Ovary (tissue), 9 donors: ENCODE data around the gene MYL2. TPM values are rescaled to one million over a fixed set of nuclear protein-coding genes. Genes with fewer than 3 reads are reported as not detected.

Experiments
- DNase-seq, 5 donors: peaks; one replicate each; pipeline ENCODE4 v3.0.0-alpha.2; 2019 to 2020
- H3K27ac ChIP-seq, 2 donors: fragments of 200-600 bp; one replicate each; pipeline versions ENCODE4 v1.5.1 to v1.8.0; 2019 to 2022
- H3K27me3 ChIP-seq: fragments of 200-600 bp; one replicate; pipeline ENCODE4 v1.8.0; 2022
- H3K36me3 ChIP-seq: fragments of 200-600 bp; sonication (generic); one replicate; pipeline ENCODE4 v1.5.1; 2019
- H3K4me1 ChIP-seq: one replicate; pipeline ENCODE4 v1.8.1; 2013; ENCODE audit warnings: mild to moderate bottlenecking, moderate library complexity; ENCODE audit not compliant: insufficient read depth
- H3K4me3 ChIP-seq: fragments of 200-600 bp; sonication (generic); one replicate; pipeline ENCODE4 v1.5.1; 2017
- H3K9me3 ChIP-seq, 2 donors: fragments of 200-600 bp in 1 of 2; sonication (generic) in 1 of 2; one replicate each; pipeline versions ENCODE4 v1.5.1 to v1.8.1; 2013 to 2019; ENCODE audit warnings: mild to moderate bottlenecking in 1 of 2, moderate library complexity in 1 of 2
- EP300 ChIP-seq: sonication (generic); formaldehyde crosslinking; IDR thresholded peaks from one replicate; pipeline ENCODE4 v1.6.1; 2017; ENCODE audit warnings: antibody characterized with exemption
- POLR2A ChIP-seq: fragments of 450-650 bp; IDR thresholded peaks from one replicate; pipeline ENCODE4 v1.6.1; 2017; ENCODE audit warnings: antibody characterized with exemption, mild to moderate bottlenecking, moderate library complexity
- WGBS, 3 donors: extraction: QIAGEN DNeasy Blood & Tissue Kit in 1 of 3; methylation state at CpG; one replicate each; pipeline versions ENCODE4 v1.1.5 to v1.1.7; 2013 to 2017; 5-methylcytosine and 5-hydroxymethylcytosine counted together
- intact Hi-C, 4 donors: fragments of 100-400 bp; cut with DNase I; formaldehyde crosslinking; loops; one replicate each; pipeline versions ENCODE4 v1.11.0 to v1.15.1; 2022 to 2023
- polyA plus RNA-seq, 2 donors: library from polyadenylated mRNA; stranded (reverse); fragments of 200-250 nt in 1 of 2; fragments of 350-450 nt in 1 of 2; fragmentation: Illumina TruSeq in 1 of 2; extraction: RNeasy Lipid Tissue Mini Kit (QIAGEN cat#74804) in 1 of 2; gene quantifications; one replicate each; pipeline ENCODE4 v1.2.3, GENCODE V29; 2013 to 2014
- total RNA-seq, 7 donors: library from RNA; depleted of rRNA in 2 of 7; stranded (reverse); fragments of >200 nt in 2 of 7; fragmentation: NEBNext Ultra II Directional in 3 of 7; extraction: Animal tissue kit (Norgen Biotek cat#: 25700) in 3 of 7; gene quantifications; one replicate each; pipeline versions ENCODE4 v1.1.0 to v1.2.4, GENCODE V29; 2016 to 2023
- TF ChIP-seq, protein P1 (sequence below), 3 donors: fragments of 450-650 bp in 2 of 3; fragments of 200-600 bp in 1 of 3; IDR thresholded peaks; one replicate each; pipeline versions ENCODE4 v1.5.1 to v1.8.0; 2016 to 2022; ENCODE audit warnings: antibody characterized with exemption in 3 of 3, mild to moderate bottlenecking in 1 of 3
- donor health status: DM: no; HTN: no; CAD: no; lungs with moderate emphysema.
- donor health status: DM: no; HTN: no; CAD: no.
- donor health status: Bipolar disorder and iron deficiency.
- donor health status: DM: yes; HTN: yes; CAD: no.
- donor health status: DM: no; HTN: no; CAD: no.
- donor health status: DM: yes; HTN: yes; CAD: no.

Gene MYL2
- total and polyA plus RNA-seq, 9 donors, result 1.4 to 2.9 (median 1.6) TPM; not detected in 5

DNA sequence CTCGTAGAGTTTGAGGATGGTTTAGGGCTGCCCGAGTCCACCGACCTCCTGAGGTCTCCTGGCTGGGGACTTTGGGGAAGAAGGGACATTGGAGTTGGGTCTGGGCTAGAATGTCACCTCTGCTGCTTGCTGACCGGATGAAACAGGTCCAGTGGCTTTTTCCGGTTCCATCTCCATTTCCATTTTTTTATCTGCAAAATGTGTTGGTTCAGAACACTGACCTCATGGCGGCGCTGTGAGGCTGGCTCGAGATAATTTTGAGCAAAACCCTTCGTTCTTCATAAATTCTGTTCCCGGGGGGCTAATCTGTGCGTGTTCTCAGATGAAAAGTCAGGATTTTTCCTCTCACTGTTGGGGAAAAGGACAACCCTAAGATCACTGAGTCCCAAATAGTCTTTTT, 11.7 kb upstream of the MYL2 start:
- DNase-seq, result no peak
- WGBS, 3 donors, result 31 to 51% (median 33%) methylated on average over 11 of the region's 11 CpGs
- H3K4me3 ChIP-seq, result no peak overlapping the region
- no peaks in the 10 kb centered on the region for H3K27me3 ChIP-seq
- no peaks in the 10 kb centered on the region for H3K9me3 ChIP-seq
- H3K27ac ChIP-seq, result no peak overlapping the region
- no peak for TF ChIP-seq POLR2A
- no peaks in the 10 kb centered on the region for H3K36me3 ChIP-seq
- intact Hi-C loops, result no loop called here
- no peaks in the 10 kb centered on the region for H3K4me1 ChIP-seq

DNA sequence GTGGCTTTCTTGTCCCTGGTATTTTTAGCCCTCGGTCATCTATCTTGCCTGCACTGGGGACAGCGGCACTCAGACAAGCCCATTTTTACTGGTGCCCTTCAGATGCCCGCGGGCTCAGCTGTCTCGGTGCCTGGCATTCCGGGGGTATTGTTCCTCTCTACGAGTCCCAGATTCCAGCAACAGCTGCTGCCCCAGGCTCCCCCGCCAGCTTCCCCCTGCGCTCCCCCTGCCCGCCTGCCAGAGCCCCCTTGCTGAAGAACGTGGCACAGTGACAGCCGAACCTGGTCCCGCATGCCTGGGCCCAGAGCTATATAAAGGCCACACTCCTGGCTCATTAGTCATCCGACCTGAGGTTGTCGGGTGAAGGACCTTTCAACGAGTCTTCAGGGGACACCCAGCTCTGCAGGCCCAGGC, 10.9 kb upstream of the MYL2 start:
- intact Hi-C loops, result no loop called here
- H3K27me3 ChIP-seq, result no peaks in the 10 kb centered on the region
- TF ChIP-seq EP300 (no peak), POLR2A (no peak)
- TF ChIP-seq, protein P1, sequence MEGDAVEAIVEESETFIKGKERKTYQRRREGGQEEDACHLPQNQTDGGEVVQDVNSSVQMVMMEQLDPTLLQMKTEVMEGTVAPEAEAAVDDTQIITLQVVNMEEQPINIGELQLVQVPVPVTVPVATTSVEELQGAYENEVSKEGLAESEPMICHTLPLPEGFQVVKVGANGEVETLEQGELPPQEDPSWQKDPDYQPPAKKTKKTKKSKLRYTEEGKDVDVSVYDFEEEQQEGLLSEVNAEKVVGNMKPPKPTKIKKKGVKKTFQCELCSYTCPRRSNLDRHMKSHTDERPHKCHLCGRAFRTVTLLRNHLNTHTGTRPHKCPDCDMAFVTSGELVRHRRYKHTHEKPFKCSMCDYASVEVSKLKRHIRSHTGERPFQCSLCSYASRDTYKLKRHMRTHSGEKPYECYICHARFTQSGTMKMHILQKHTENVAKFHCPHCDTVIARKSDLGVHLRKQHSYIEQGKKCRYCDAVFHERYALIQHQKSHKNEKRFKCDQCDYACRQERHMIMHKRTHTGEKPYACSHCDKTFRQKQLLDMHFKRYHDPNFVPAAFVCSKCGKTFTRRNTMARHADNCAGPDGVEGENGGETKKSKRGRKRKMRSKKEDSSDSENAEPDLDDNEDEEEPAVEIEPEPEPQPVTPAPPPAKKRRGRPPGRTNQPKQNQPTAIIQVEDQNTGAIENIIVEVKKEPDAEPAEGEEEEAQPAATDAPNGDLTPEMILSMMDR (IDR thresholded peaks at IDR 0.05), result no peak
- no peaks in the 10 kb centered on the region for H3K9me3 ChIP-seq
- H3K4me1 ChIP-seq, result no peaks in the 10 kb centered on the region
- no peak overlapping the region for H3K4me3 ChIP-seq
- WGBS, 3 donors, result 56 to 64% (median 56%) methylated on average over 16 of the region's 16 CpGs
- H3K27ac ChIP-seq, result no peak overlapping the region
- H3K36me3 ChIP-seq, result no peaks in the 10 kb centered on the region
- DNase-seq, result no peak

DNA sequence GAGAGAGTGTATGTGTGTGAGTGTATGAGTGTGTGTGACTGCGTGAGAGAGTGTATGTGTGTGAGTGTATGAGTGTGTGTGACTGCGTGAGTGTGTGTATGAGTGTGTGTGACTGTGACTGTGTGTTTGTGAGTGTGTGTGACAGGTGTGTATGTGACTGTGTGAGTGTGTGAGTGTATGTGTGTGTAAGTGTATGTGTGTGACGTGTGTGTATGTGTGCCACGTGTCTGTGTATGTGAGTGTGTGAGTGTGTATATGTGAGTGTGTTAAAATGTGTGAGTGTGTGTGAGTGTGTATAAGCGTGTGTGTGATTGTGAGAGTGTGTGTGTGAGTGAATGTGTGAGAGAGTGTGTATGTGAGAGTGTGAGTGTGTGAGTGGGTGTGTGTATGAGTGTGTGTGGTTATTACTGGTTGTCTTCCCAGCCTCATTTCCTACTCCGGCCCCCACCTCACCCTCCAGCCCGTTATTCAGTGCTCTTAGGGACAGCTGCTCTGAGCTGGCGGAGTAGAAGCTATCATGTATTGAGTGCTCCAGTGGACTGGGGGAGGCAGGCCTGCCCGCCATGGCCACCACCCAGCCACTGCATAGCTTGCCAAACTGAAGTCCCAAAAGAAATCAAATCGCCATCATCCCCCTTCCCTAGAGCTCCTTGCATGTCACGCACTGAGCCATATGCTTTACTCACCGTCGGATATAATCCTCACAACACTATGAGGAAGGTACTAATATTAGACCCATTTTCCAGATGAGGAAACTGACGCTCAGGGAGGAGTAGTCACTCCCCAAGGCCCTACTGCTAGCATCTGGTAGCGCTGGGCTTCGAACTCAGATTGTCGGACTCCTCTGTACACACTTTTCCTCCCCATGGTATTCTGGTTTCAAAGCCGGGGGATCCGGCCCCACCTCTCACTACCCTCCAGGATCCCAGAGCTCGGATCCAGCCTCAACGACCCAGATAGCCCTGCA, 10.3 kb upstream of the MYL2 start:
- no peaks in the 10 kb centered on the region for H3K4me1 ChIP-seq
- no peaks in the 10 kb centered on the region for H3K9me3 ChIP-seq
- intact Hi-C loops, result no loop called here
- 78 to 86% (median 84%) methylated on average over 21 of the region's 21 CpGs for WGBS, 3 donors
- no peak overlapping the region for H3K4me3 ChIP-seq
- no peak overlapping the region for H3K27ac ChIP-seq
- no peaks in the 10 kb centered on the region for H3K27me3 ChIP-seq
- DNase-seq, result no peak
- TF ChIP-seq POLR2A (no peak), EP300 (no peak)
- TF ChIP-seq, protein P1 (IDR thresholded peaks at IDR 0.05), result no peak
- no peaks in the 10 kb centered on the region for H3K36me3 ChIP-seq

DNA sequence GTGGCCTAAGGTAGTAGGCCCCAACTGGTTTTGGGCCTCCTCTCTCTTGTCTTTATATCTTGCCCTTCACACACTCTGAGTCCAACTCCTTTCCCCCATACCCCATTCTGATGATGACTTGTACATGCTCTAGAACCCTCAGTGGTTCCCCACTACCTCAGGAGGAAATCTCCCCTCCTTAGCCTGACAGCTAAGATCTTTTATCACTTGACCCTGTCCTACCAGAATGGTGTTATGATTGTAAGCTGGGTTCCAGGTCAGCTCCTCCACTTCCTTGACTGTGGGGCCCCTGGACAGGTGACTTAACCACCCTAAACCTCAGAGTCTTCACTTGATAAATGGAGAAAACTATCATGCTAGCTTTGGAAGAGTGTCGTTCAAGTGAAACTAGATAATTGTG, 9.4 kb upstream of the MYL2 start:
- Histone ChIP-seq H3K27ac (no peak overlapping the region), H3K4me3 (no peak overlapping the region), H3K4me1 (no peaks in the 10 kb centered on the region), H3K36me3 (no peaks in the 10 kb centered on the region), H3K9me3 (no peaks in the 10 kb centered on the region), H3K27me3 (no peaks in the 10 kb centered on the region)
- TF ChIP-seq EP300 (no peak), POLR2A (no peak)
- TF ChIP-seq, protein P1 (IDR thresholded peaks at IDR 0.05), result no peak
- DNase-seq, result no peak
- 81 to 93% (median 84%) methylated on average over 1 of the region's 1 CpG for WGBS, 3 donors
- intact Hi-C loops, result no loop called here

DNA sequence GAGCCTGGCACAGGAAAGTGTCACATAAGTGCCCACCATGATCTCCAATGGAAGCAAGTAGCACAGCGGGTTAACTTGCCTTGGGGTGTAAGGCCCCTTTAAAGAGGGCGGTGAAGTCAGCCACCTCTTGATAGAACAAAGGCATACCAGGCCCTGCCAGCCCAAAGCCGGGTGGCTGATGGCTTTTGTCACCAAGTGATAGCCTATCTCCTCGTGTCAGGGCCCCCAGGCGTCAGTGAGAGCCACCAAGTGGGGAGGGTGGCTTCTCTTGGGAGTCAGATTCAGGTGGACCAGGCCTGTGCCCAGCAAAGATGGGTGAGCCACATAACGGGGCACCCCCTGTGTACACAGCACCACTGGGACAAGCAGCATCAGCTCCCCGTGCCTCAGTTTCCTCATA, 8.3 kb upstream of the MYL2 start:
- Histone ChIP-seq H3K4me3 (no peak overlapping the region), H3K36me3 (no peaks in the 10 kb centered on the region), H3K27ac (no peak overlapping the region), H3K27me3 (no peaks in the 10 kb centered on the region), H3K9me3 (no peaks in the 10 kb centered on the region), H3K4me1 (no peaks in the 10 kb centered on the region)
- TF ChIP-seq, protein P1 (IDR thresholded peaks at IDR 0.05), result no peak
- TF ChIP-seq EP300, result no peak
- no peak for TF ChIP-seq POLR2A
- intact Hi-C loops, result no loop called here
- WGBS, 3 donors, result 67 to 70% (median 68%) methylated on average over 7 of the region's 7 CpGs
- no peak for DNase-seq
